ENCODE results near the gene TCTN3. TPM values are rescaled to one million over a fixed set of nuclear protein-coding genes. Genes with fewer than 3 reads are reported as not detected.

The TCTN3 gene
- total RNA-seq, 5 donors from 2014 or later (not counting 1 experiment from before 2014, with no cell fraction given) = 16.2 to 20.2 (median 18.8) TPM

DNA sequence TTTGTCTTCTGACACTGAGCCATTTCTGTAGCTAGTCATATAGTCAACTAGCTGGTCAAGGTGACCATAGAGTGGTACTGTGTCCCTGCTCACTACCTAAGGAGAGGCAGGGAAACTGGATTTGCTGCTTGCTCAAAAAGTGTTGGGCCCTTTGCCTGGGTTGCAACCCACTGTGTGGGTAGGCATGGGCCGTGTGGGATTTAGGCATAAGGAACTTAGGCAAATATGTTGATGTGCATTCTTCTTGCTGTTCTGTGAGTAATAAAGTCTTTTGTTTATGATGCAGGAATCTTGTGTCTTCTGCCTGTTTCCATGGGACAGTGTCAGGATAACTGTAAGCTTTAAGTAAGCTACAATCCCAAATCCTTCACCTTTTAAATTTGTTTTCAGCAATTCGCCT, 23.1 kb upstream of the TCTN3 start:
- Mint-ChIP-seq H3K27ac (no peak overlapping the region), H3K4me1 (no peaks in the 10 kb centered on the region), H3K36me3 (no peaks in the 10 kb centered on the region), H3K4me3 (no peak overlapping the region), H3K9me3 (no peaks in the 10 kb centered on the region), H3K27me3 (no peaks in the 10 kb centered on the region)
- Histone ChIP-seq H3K27ac (ENCODE audit: low read length) (no peak overlapping the region), H3K36me3 (ENCODE audit: control insufficient read depth in 2 of 2, extremely low read depth in 1 of 2, insufficient read depth in 1 of 2, low read length in 1 of 2) (no peaks in the 10 kb centered on the region), H3K4me3 (ENCODE audit: control insufficient read depth in 1 of 2, extremely low read depth in 1 of 2, low read length in 1 of 2) (no peak overlapping the region), H3K9me3 (no peaks in the 10 kb centered on the region), H3K4me1 (ENCODE audit: control insufficient read depth in 1 of 2, extremely low read depth in 1 of 2, insufficient read depth in 2 of 2, low read length in 2 of 2) (no peaks in the 10 kb centered on the region), H3K27me3 (replicated peaks in 1 of 2; ENCODE audit: control insufficient read depth in 2 of 2, extremely low read depth in 1 of 2, insufficient read depth in 2 of 2, low read length in 1 of 2) (no peaks in the 10 kb centered on the region)
- DNase-seq (no peak), ATAC-seq (replicated peaks in 1 of 4) (no peak)
- no CpG with 5 or more reads among the region's 2 CpGs for WGBS (ENCODE audit: insufficient coverage)
- CTCF ChIA-PET = interaction anchor here (0.6 to 1.4 kb wide), 4 partner anchors 9 to 1223 kb away, joined by 3 to 7 read pairs (median 3); partner anchors contain the start of gene TCTN3 (in 1 of the 2)
- POLR2A ChIA-PET = interaction anchor here in 1 of 2 donors (0.7 kb wide), 1 partner anchor 209 kb away, joined by 3 read pairs; no protein-coding TSS in a partner anchor

DNA sequence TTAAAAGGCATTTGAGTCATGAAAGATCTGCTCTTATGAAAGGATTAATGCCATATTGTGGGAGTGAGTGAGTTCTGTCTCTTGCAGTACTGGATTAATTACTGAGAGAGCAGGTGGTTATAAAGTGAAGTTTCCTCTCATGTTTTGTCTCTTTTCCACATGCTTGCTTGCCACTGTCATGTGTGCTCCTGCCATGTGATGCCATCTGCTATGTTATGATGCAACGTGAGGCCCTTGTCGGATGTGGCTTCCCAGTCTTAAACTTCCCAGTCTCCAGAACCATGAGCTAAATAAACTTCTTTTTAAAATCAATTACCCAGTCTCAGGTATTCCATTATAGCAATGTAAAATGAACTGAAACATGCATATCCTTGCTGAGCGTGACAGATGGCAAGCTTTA, 22.7 kb upstream of the TCTN3 start:
- Mint-ChIP-seq H3K9me3 (no peaks in the 10 kb centered on the region), H3K27ac (no peak overlapping the region), H3K27me3 (no peaks in the 10 kb centered on the region), H3K4me1 (no peaks in the 10 kb centered on the region), H3K36me3 (no peaks in the 10 kb centered on the region), H3K4me3 (no peak overlapping the region)
- ATAC-seq (replicated peaks in 1 of 4) (no peak), DNase-seq (no peak)
- Histone ChIP-seq H3K27ac (ENCODE audit: low read length) (no peak overlapping the region), H3K4me1 (ENCODE audit: control insufficient read depth in 1 of 2, extremely low read depth in 1 of 2, insufficient read depth in 2 of 2, low read length in 2 of 2) (no peaks in the 10 kb centered on the region), H3K36me3 (ENCODE audit: control insufficient read depth in 2 of 2, extremely low read depth in 1 of 2, insufficient read depth in 1 of 2, low read length in 1 of 2) (no peaks in the 10 kb centered on the region), H3K9me3 (no peaks in the 10 kb centered on the region), H3K4me3 (ENCODE audit: control insufficient read depth in 1 of 2, extremely low read depth in 1 of 2, low read length in 1 of 2) (no peak overlapping the region), H3K27me3 (replicated peaks in 1 of 2; ENCODE audit: control insufficient read depth in 2 of 2, extremely low read depth in 1 of 2, insufficient read depth in 2 of 2, low read length in 1 of 2) (no peaks in the 10 kb centered on the region)
- CTCF ChIA-PET = interaction anchor here in 1 of 2 donors (1.0 to 1.4 kb wide), 2 partner anchors 9 to 23 kb away, joined by 3 to 7 read pairs; partner anchors contain the start of gene TCTN3
- 92% methylated on average over 3 of the region's 3 CpGs for WGBS (ENCODE audit: insufficient coverage)
- POLR2A ChIA-PET = interaction anchor here in 1 of 2 donors (0.7 kb wide), 1 partner anchor 210 kb away, joined by 3 read pairs; no protein-coding TSS in a partner anchor

DNA sequence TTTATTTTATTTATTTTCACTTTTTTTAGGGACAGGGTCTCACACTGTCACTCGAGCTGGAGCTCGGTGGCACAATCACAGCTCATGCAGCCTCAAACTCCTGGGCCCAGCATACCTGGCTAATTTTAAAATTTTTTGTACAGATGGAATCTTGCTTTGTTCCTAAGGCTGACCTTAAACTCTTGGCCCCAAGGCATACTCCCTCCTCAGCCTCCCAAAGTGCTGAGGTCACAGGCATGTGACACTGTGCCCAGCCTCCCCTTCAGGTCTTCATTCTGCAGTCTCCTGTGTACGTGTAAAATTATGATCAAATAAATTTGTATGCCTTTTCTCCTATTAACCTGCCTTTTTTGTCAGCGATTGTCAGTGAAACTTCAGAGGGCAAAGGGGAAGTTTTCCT, 17.8 kb upstream of the TCTN3 start:
- CTCF ChIA-PET = no interaction called here
- POLR2A ChIA-PET = no interaction called here
- 100% methylated on average over 1 of the region's 4 CpGs for WGBS (ENCODE audit: insufficient coverage)

DNA sequence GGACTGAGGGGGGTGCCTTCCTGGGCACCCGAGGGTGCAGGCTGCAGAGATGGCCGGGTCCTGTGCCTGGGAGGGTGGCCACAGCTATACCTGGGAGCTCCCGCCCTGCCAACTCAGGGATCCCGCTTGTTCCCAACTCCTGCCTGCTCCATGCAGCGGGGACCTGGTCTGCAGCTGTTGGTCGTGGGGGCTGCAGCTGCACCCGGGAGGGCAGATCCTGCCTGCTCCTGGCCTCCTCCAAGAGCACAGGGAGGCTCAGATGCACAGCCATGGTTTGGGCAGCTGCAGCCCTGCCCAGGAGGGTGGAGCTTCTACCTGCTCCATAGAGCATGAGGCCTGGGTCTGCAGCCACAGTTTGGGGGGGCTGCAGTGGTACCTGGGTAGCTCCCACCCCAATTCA, 13.3 kb upstream of the TCTN3 start:
- Mint-ChIP-seq H3K4me1 (no peaks in the 10 kb centered on the region), H3K27ac (no peak overlapping the region), H3K27me3 (no peaks in the 10 kb centered on the region), H3K36me3 (no peaks in the 10 kb centered on the region), H3K4me3 (no peak overlapping the region), H3K9me3 (no peaks in the 10 kb centered on the region)
- Histone ChIP-seq H3K27me3 (replicated peaks in 1 of 2; ENCODE audit: control insufficient read depth in 2 of 2, extremely low read depth in 1 of 2, insufficient read depth in 2 of 2, low read length in 1 of 2) (no peaks in the 10 kb centered on the region), H3K9me3 (no peaks in the 10 kb centered on the region), H3K4me1 (ENCODE audit: control insufficient read depth in 1 of 2, extremely low read depth in 1 of 2, insufficient read depth in 2 of 2, low read length in 2 of 2) (no peaks in the 10 kb centered on the region), H3K27ac (ENCODE audit: low read length) (no peak overlapping the region), H3K36me3 (ENCODE audit: control insufficient read depth in 2 of 2, extremely low read depth in 1 of 2, insufficient read depth in 1 of 2, low read length in 1 of 2) (no peaks in the 10 kb centered on the region), H3K4me3 (ENCODE audit: control insufficient read depth in 1 of 2, extremely low read depth in 1 of 2, low read length in 1 of 2) (no peak overlapping the region)
- ATAC-seq (replicated peaks in 1 of 4) (no peak), DNase-seq (no peak)
- POLR2A ChIA-PET = no interaction called here
- CTCF ChIA-PET = interaction anchor here in 1 of 2 donors (1.3 kb wide), 1 partner anchor 13 kb away, joined by 3 read pairs; the partner anchor contains the start of gene TCTN3
- 62% methylated on average over 2 of the region's 7 CpGs for WGBS (ENCODE audit: insufficient coverage)

More for the DNA sequence above, 17.8 kb upstream of the TCTN3 start:
- H3K4me3 Mint-ChIP-seq = no peak overlapping the region
- H3K36me3 ChIP-seq (ENCODE audit: control insufficient read depth in 2 of 2, extremely low read depth in 1 of 2, insufficient read depth in 1 of 2, low read length in 1 of 2) = no peaks in the 10 kb centered on the region
- no peaks in the 10 kb centered on the region for H3K36me3 Mint-ChIP-seq
- H3K9me3 Mint-ChIP-seq = no peaks in the 10 kb centered on the region
- no peaks in the 10 kb centered on the region for H3K4me1 Mint-ChIP-seq
- no peak for ATAC-seq (replicated peaks in 1 of 4)
- no peaks in the 10 kb centered on the region for H3K27me3 Mint-ChIP-seq
- H3K27ac Mint-ChIP-seq = no peak overlapping the region
- no peak overlapping the region for H3K27ac ChIP-seq (ENCODE audit: low read length)
- no peaks in the 10 kb centered on the region for H3K27me3 ChIP-seq (replicated peaks in 1 of 2; ENCODE audit: control insufficient read depth in 2 of 2, extremely low read depth in 1 of 2, insufficient read depth in 2 of 2, low read length in 1 of 2)
- no peaks in the 10 kb centered on the region for H3K4me1 ChIP-seq (ENCODE audit: control insufficient read depth in 1 of 2, extremely low read depth in 1 of 2, insufficient read depth in 2 of 2, low read length in 2 of 2)
- DNase-seq = no peak
- no peaks in the 10 kb centered on the region for H3K9me3 ChIP-seq
- H3K4me3 ChIP-seq (ENCODE audit: control insufficient read depth in 1 of 2, extremely low read depth in 1 of 2, low read length in 1 of 2) = no peak overlapping the region

DNA sequence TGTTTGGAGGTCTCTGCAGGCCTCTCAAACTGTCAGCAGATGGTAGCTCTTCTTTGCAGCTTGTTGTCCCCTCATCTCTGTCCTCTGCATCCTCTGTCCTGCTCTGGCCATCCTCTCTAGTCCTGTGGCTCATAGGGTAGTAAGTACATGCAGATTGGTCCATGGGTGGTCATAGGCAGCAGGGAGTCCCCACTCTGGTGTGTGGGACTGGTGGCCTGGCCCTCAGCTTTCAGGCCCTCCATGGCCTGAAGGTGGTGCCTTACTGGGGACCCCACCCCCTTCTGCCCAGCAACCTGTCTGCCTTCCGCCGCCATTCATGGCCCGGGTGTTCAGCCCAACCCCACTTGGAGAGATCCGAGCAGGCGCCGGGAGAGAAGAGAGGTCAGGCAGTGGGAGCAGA, 12.8 kb upstream of the TCTN3 start:
- Mint-ChIP-seq H3K27me3 (no peaks in the 10 kb centered on the region), H3K36me3 (no peaks in the 10 kb centered on the region), H3K4me3 (no peak overlapping the region), H3K4me1 (no peaks in the 10 kb centered on the region), H3K9me3 (no peaks in the 10 kb centered on the region), H3K27ac (no peak overlapping the region)
- no peak overlapping the region for H3K4me3 ChIP-seq (ENCODE audit: control insufficient read depth in 1 of 2, extremely low read depth in 1 of 2, low read length in 1 of 2)
- DNase-seq (no peak), ATAC-seq (replicated peaks in 1 of 4) (no peak)
- CTCF ChIA-PET = interaction anchor here in 1 of 2 donors (1.3 kb wide), 1 partner anchor 13 kb away, joined by 3 read pairs; the partner anchor contains the start of gene TCTN3
- POLR2A ChIA-PET = no interaction called here
- H3K36me3 ChIP-seq (ENCODE audit: control insufficient read depth in 2 of 2, extremely low read depth in 1 of 2, insufficient read depth in 1 of 2, low read length in 1 of 2) = no peaks in the 10 kb centered on the region
- no peaks in the 10 kb centered on the region for H3K4me1 ChIP-seq (ENCODE audit: control insufficient read depth in 1 of 2, extremely low read depth in 1 of 2, insufficient read depth in 2 of 2, low read length in 2 of 2)
- H3K27me3 ChIP-seq (replicated peaks in 1 of 2; ENCODE audit: control insufficient read depth in 2 of 2, extremely low read depth in 1 of 2, insufficient read depth in 2 of 2, low read length in 1 of 2) = no peaks in the 10 kb centered on the region
- WGBS (ENCODE audit: insufficient coverage) = 48% methylated on average over 6 of the region's 6 CpGs
- no peak overlapping the region for H3K27ac ChIP-seq (ENCODE audit: low read length)
- H3K9me3 ChIP-seq = no peaks in the 10 kb centered on the region

DNA sequence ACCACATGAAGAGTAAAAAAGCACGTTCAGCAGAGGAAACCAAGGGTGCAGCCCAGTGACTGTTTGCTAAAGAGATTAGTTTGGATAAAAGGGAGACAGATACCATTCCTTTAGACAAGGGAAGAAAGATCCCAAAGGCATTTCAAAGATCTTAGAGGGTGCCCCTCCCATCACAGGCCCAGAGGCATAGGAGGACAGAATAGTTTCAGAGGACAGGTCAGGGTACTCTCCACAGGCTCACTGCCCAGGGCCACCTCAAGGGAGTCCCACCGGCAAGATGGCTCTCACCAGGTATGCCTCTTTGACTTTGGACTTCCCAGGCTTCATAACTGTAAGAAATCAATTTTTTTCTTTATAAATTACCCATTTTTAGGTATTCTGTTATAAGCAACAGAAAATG, 4.7 kb upstream of the TCTN3 start:
- no peaks in the 10 kb centered on the region for H3K9me3 ChIP-seq
- peaks cover 2 to 8% of the 10 kb centered on the region in 2 experiments for H3K4me1 ChIP-seq (ENCODE audit: control insufficient read depth in 1 of 2, extremely low read depth in 1 of 2, insufficient read depth in 2 of 2, low read length in 2 of 2)
- no peak overlapping the region for H3K4me3 ChIP-seq (ENCODE audit: control insufficient read depth in 1 of 2, extremely low read depth in 1 of 2, low read length in 1 of 2)
- POLR2A ChIA-PET = interaction anchor here in 1 of 2 donors (0.6 kb wide), 1 partner anchor 20 kb away, joined by 3 read pairs; no protein-coding TSS in a partner anchor
- Mint-ChIP-seq H3K9me3 (no peaks in the 10 kb centered on the region), H3K27ac (no peak overlapping the region), H3K4me1 (peaks cover 10 to 13% (median 12%) of the 10 kb centered on the region in 3 donors), H3K36me3 (no peaks in the 10 kb centered on the region), H3K27me3 (peaks cover 6 to 8% of the 10 kb centered on the region in 2 donors), H3K4me3 (no peak overlapping the region)
- ATAC-seq (replicated peaks in 1 of 4) = no peak
- H3K27ac ChIP-seq (ENCODE audit: low read length) = no peak overlapping the region
- peaks cover 0 to 10% of the 10 kb centered on the region in 2 experiments for H3K27me3 ChIP-seq (replicated peaks in 1 of 2; ENCODE audit: control insufficient read depth in 2 of 2, extremely low read depth in 1 of 2, insufficient read depth in 2 of 2, low read length in 1 of 2)
- CTCF ChIA-PET = no interaction called here
- no CpG with 5 or more reads among the region's 2 CpGs for WGBS (ENCODE audit: insufficient coverage)
- no peak for DNase-seq
- no peaks in the 10 kb centered on the region for H3K36me3 ChIP-seq (ENCODE audit: control insufficient read depth in 2 of 2, extremely low read depth in 1 of 2, insufficient read depth in 1 of 2, low read length in 1 of 2)

Measured in T-cell (primary cell).